Midbrain (tissue), 1 donor: ENCODE results near the gene ITPK1.

Experiments used
- DNase-seq: peaks from one replicate; lab custom pipeline; 2025; lab: John Stamatoyannopoulos, UW

Gene ITPK1

DNA sequence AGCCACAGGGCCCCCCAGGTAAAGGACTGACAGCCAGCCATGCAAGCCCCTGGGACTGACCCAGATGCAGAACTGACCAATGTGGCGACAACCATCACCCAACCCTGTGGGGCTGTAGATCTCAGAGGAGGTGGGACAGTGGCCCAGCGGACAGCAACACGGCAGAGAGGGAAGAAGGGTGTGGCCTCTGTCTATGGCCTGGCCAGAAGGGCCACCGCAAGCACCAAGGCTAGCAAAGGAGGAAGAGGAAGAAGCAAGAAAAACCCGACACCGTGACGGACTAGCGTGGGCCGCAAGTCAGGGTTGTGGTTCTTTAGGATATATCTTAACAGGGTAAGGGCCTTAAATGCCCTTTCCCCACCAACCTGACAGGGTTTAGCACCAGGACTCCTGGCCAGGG, 71.2 kb downstream of the ITPK1 start:
- no peak for DNase-seq

DNA sequence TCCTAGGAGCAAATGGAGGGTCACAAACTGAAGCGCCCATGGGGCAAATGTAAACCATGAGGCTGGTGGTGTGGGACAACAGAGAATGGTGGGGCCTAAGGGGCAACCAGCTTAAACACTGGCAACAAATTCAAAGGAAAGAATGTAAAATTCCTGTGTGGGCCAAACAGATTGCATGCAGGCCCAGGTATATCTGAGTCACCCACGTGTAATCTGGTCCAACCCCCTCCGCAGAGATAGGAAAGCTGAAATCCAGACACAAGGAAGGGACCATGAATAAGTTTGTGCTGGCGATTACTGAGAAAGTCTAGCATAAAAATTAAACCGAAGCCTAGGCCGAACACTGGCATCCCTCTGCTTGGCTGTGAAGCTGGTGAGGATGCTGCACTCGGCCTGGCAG, 71.6 kb downstream of the ITPK1 start:
- no peak for DNase-seq

DNA sequence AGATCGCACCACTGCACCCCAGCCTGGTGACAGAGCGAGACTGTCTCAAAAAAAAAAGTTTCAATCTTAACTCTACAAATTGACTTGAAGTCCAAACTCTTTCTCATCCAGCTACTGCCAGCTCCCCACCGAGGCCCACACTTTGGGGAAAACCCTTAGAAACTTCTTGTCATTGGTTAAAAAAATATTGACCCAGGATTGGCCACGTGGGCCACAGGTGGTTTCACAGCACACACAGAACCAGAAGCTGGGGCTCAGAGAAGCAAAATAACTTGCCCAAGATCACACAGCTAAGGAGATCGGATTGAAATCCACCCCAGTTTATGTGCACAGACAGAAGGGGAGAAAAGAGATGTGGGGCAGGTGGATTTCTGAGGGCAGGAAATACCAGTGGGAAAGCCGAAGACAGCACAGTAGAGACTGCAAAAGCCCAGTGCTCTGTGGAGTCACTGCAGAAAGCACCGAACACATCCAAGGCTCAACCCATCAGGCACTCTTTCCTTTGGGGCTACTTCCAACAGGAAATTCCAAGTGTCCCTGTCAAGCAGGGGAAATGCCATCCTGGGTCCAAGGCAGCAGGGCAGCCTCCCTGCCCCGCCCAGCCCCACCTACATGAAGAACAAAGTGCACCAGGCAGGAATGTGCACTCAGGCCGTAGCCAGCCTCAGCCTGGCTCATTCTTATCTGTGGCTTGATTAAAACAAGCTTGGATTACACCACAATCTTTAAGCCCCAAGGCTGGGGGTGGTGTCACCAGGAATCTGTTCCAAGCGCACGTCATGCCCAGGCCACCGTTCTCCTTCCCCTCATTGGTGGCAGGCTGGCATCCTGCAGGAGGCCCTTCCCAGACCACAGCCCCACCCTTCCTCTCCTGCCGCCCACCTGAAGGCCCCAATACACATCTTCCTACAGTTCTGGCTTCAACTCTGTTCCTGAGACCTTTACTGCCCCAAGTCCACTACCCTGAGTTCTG, 72.5 kb downstream of the ITPK1 start:
- no peak for DNase-seq

DNA sequence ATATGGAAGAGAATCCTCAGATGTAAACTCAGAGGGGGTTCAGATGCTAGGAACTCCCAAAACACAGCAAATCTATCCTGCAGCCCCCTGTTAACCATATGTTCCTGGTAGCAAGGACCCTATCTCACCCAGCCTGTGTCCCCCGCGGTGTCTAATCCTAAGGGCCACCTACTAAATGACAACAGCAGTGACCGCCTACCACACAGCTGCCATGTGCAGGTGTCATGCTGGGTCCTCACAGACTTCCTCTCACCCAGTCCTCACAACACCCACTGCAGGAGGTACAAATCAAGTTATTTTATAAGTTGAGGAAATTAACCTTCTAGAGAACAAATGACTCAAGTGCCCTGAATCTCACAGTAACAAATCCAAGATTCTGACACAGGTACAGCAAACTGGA, 73.9 kb downstream of the ITPK1 start:
- DNase-seq, result no peak

DNA sequence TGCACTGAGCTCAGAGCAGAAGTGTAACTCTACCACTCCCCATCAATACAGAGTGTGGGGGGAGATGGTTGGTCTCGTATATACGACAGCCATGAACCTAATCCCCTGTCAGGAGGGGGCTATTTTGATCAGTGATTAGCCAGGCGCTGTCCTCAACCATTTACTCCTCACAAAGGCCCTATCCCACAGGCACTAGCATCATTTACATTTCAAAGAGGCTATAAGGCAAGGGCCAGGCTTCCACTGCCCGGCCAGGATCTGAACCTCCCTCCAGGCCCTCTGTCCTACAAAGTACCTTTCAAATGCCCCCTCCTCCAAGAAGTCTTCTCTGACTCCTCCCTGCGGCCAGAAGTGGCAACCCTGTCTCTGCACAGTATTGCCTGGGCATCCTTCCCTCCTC, 74.7 kb downstream of the ITPK1 start:
- no peak for DNase-seq

DNA sequence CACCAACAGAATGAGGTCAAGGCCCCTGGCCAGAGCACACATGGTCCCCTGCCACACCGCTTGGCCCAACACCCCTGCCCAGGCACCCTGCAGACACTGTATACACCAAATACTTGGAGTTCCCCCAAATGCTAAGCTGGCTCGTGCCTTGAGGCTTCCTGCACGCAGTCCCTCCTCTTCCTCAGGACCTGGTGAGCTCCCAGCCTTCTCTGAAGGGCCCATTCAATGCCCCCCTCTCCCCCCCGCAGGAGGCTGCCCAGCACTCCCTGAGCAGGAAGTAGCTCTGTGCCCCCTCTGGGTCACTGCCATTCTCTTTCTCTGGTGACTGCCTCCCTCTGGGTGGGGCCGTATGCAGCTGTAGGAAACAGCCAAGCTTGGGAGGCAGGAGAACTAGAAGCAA, 75.3 kb downstream of the ITPK1 start:
- DNase-seq, result peak; percentile 52

DNA sequence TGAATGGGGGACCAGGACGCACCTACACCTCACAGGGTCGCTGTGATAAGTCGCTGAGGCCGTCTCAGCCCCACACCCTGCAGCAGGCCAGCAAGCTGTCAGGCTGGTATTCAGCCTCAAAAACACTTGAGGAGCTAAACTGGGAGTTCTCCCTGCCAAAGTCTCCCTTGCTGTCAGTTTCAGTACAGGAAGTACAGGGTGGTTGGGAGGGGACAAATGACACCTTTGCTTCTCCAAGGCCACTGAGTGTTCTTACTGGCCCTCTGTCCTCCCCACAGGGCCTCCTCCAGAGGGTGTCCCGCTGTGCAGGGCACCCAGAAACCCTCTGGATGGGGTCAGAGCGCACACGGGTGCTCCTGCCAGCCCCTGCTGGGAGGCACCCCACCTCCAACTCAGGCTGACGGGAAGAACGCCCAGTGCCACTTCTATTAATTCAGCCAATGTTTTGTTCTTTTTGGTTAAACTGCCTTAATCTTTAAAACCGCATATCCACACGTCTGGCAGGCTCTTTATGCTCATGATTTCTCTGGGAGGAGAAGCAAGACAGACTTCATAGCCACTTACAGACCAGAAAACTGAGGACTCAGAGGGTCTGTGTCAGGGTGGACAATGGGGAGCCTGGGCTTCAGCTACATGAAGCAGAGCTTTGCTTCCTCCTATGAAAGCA, 75.9 kb downstream of the ITPK1 start:
- DNase-seq, result peak; percentile 50

DNA sequence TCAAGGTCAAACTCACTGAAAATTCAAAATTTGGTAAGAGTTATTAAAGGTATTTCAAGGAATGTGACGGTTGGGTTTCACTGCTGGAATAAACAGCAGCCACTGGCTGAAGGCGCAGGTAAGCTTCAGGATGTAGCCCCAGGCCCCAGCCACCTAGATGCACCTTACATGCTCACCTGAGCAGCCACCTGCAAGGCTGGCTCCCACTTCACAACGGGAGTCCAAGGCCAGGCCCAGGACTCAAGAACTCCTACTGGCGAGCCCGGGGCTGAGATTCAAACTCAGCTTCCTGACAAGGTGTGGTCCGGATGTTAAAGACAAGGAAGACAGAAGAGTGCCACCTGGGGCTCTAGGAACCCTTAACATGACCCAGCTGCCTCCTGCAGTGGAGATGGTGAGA, 78.4 kb downstream of the ITPK1 start:
- no peak for DNase-seq

DNA sequence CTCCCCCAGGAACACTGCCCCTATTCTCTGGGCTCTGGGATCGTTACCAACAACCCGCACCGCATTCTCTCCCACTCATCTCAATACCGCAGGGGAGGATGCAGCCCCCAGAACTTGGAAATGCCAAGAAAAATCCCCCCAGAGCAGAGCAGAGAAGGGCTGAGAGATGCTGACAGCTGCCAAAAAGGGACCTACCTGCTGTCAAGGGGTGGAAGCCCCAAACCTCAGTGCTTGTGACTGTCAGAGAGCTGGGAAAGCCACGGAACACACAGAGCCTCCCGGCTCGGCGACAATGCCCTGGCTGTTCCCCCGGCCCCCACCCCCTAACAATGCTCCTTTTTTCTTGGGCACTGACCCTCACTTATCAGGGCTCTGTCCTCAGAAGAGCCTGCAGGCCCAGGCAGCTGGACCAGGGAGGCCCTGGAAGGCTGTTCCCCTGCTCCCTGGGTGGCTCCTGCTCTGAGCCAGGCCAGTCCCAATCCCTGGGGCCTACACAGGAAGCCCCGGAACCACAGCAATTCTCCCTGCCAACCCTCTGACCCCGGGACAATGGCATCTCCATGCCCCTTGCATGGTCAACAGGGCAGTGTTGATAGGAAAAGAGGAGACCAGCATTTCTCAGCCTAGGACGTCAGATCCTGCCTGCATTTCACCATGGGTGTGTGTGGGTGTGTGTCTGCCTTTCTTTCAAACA, 78.9 kb downstream of the ITPK1 start:
- peak; percentile 94 for DNase-seq

DNA sequence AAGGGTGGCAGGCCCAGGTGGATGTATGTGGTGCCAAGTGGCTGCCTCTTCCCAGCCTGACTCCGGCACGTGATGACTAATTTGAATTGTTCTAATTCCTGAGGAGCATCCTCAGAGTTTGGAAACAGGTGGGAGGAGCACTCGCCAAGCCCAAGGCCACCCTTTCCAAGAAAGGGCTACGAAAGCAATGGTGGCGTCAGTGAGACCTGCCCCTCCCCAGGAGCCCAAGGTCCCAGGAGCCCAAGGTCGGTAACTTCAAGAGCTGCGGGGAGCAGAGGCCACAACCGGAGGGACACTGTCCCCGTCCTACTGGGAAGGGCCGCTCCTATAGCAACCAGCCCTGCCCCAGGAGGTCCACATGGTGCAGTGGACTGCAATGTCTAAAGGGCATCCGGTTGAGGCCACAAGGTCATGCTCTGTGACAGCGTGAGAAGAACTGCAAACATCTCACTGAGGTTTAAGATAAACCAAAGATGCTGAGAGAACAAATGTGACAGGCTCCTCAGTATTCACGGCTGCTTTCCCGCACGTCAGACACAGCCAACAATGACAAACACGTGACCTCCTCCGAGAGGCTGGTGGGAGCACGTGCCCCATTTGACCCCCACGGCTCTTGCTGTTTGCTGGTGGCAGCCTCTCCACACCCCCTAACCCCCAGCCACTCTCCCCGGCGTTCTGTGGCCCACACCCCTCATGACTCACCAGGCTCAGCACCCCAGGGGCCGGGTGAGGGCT, 79.6 kb downstream of the ITPK1 start:
- DNase-seq, result peak; percentile 94

DNA sequence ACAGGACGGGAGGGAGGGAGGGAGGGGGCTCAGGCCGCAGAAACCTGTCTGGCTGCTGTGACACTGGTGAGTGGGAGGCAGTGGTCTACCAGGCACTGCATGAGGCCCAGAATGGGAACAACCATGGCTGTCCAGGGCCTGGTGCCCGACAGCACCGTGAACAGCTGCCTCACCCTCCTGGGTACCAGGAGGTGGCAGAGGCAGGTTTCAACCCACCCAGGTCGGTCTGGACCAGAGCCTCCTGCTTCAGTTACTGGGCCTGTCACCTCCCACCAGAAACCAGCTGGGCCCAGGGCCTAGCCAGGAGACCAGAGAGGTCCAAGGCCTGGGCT, 80.2 kb downstream of the ITPK1 start:
- DNase-seq, result no peak

DNA sequence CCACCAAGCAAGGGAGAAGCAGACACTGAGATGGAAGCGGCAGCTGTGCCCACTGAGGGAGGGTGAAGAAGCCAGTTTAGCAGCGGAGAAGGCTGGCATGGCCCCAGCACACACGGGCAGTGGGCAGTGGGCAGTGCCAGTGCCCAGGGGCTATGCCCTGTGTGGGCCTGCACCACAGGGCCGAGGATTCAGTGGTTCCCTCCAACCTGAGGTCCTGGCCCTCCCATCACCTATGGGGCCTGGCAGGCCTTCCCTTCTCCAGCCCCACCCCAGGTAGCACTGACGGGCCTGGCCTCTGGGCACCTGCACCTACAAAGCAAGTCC, 81.1 kb downstream of the ITPK1 start:
- DNase-seq, result no peak

DNA sequence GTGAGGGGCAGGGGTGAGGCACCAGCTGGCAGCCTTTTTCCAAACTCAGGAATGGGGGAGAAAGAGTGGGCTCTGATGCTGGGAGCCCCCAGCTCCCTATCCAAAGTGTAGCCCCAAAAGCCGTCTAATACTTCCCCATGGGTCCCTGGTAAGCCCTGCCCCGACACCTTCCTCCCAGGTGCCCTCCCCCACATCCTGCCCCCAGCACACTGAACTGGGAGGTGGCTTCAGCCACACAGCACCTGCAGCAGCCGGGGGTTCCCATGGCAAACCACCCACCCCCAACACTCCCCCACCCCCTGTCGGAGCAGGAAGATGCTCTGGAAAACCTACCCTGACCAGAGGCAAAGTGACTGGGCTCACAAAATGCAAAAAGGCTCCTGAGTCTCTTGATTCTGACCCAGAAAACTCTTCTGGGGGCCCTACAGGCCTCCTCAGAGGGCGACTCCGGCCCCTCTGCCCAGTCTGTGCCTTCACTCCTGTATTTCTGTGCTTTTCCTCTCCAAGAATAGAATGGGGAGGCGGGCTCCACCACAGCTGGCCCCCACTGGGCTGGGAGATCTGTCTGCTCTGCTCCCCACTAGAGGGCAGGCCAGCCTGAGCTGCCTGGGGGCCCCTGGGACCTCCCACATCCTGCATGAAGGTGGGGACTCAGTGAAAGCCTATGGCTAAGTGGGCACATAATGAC, 81.6 kb downstream of the ITPK1 start:
- DNase-seq, result peak; percentile 61

DNA sequence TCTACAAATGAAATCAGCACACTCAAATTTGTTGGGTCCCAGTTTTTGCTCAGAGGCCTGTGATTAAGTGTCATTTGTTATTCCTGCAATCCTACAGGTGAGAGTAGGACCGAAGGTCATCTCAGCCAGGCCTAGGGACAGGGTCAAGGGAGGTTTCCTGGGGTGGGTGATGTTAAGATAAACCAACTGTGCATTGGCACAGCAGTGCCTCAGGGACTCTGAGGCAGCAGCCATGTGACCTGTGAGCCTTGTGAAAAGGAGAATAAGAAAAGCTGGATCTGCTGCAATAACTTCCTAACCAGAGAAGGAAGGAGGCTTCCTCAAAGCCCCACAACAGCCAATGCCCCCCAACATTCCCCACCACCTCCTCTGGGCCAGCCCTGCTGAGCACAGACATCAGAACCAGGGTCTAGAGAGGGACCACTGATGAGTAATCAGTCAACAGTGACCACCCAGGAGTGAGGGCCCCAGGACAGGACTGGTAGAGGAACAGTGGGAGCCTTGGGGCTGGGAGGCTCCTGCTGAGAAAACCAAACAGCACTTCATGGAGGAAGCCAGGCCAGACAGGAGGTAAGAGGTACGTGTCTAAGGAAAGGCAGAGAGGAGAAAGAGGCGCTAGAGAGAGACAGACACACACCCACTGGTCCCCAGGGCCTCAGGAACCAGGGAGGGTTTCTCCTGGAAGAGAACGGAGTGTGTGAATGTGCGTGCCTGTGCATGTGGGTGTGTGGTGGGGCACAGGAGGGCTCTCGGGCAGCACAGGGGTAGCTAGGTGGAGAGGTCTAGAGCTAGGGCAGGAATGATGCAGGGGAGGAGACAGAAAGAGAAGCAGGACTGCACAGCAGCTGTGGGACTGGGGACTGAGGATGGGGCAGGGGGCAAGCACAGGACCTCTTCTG, 82.4 kb downstream of the ITPK1 start:
- peak; percentile 17 for DNase-seq

DNA sequence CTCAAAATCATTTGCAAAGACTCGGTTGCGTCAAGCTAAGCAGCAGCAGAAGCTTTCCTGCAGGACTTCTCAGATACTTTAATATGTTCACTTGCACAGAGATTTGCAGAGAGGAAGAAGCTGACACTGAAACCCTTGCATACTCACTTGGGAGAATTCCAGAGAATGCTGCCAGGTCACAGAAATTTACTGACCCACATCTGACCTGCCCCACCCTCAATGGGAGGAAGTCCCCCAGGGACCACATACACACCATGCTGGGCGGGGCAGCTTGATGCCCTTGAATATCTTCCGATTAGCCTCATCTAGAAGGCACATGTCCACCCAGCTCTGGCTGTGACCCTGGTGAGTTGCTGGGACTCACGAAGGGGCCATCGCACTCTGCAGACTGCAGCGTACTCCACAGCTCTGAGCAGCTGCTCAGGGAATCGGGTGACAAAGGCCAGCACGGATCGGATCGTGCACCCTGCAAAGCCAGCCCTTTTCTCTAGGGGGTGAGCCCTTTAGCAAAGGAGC, 83.2 kb downstream of the ITPK1 start:
- DNase-seq, result no peak

DNA sequence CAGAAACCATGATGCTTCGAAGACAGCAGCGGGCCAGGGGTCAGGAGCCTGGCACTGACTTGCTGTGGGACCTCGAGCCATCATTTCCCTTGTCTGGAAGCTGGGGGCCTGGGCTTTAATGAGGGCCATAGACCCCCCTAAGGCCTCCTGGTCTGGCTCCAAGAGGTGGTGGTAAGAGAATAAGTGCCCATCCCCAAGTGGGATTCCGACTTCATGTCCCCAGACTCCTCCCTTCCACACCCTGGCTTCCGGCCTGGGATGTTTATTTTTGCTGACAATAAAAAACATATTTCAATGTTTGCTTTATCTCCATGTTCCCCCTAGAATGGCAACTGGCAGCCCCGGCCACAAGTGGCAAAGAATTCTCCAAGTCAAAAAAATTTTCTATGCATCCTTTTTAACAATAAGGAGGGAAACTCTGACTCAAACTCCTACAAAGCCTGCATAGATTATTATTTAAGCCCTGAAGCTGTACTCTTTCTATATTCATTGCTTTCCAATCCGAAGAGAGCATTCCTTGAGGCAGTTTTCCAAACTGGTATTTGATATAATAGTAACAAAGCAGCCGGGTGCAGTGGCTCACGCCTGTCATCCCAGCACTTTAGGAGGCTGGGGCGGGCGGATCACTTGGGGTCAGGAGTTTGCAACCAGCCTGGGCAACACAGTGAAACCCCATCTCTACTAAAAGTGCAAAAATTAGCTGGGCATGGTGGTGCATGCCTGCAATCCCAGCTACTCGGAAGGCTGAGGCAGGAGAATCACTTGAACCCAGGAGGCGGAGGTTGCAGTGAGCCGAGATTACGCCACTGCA, 84.0 kb downstream of the ITPK1 start:
- no peak for DNase-seq

DNA sequence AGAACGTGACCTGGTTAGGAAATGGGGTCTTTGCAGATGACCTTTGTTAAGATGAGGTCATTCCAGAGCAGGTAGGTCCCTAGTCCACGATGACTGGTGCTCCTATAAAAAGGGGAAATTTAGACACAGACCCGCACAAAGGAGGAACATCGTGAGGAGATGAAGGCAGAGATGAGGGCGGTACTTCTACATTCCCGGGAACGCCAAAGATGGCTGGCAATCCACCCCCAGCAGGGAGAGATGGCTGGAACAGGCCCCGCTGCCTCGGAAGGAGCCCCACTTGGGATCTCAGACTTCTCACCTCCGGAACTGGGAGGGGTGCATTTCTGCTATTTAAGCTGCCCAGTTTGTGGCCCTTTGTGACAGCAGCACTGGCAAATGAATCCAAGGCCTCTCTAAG, 85.0 kb downstream of the ITPK1 start:
- no peak for DNase-seq

DNA sequence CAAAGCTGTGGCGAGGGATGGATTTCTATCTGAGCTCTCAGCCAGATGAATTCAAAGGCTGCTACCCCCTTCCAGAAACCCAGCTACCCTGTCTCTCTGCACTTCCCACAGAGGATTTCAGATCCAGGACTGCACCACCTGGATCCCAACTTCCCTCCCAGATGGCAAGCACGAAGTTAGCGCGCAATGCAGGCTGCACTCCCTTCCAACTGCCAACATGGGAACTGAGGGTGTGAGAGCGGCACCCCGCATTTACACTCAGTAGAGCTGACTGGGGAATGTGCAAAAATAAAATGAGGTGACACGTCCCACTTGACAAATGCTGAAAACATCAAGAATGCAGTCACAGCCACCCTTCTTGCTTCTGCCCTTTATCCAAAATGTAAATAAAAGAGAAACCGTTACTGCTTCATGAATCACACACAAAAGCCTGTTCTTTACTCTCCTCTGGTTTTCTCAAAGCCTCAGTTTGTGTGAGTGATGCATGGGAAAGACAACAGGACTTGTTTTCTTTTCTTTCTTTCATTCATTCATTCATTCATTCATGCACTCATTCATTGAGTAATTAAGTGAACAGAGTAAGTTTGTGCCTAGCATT, 85.7 kb downstream of the ITPK1 start:
- no peak for DNase-seq

DNA sequence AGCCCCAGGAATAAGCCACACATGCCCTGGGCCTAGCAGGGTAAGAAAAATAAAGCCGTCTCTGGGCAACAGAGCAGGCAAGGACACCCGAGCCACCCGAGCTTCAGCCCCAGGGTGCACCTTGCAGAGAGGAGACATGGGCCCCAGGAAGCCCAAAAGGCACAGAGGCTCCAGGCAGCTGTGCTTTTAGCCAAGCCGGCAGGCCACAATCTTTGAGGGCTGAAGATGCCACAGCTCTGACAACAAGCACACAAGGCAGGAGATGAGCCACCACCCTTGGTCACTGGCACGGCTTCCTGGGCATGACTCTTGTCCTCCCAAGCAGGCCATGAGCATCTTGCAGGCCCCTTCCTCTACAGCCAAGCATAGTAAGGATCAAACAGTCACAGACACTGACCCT, 86.3 kb downstream of the ITPK1 start:
- no peak for DNase-seq
